DOHH2 (cell line): ENCODE results near the gene ACTA2.
A peak's percentile ranks its signal among the peaks of the same experiment; 100 is the strongest.

Source experiments
- EZH2phosphoT487 ChIP-seq: fragments of 200-600 bp; sonication (generic); IDR thresholded peaks from 2 replicates; pipeline ENCODE4 v1.6.1; 2017; ENCODE audit warnings: borderline replicate concordance, mild to moderate bottlenecking, antibody characterized with exemption, low read length, moderate library complexity, mixed read lengths
- TF ChIP-seq, protein P1 (sequence below): fragments of 200-600 bp; sonication (generic); IDR thresholded peaks from one replicate; pipeline ENCODE4 v1.5.1; 2014; ENCODE audit warnings: antibody characterized with exemption, mild to moderate bottlenecking, low read depth, low read length; ENCODE audit not compliant: poor library complexity, severe bottlenecking

- TF ChIP-seq, protein P1, sequence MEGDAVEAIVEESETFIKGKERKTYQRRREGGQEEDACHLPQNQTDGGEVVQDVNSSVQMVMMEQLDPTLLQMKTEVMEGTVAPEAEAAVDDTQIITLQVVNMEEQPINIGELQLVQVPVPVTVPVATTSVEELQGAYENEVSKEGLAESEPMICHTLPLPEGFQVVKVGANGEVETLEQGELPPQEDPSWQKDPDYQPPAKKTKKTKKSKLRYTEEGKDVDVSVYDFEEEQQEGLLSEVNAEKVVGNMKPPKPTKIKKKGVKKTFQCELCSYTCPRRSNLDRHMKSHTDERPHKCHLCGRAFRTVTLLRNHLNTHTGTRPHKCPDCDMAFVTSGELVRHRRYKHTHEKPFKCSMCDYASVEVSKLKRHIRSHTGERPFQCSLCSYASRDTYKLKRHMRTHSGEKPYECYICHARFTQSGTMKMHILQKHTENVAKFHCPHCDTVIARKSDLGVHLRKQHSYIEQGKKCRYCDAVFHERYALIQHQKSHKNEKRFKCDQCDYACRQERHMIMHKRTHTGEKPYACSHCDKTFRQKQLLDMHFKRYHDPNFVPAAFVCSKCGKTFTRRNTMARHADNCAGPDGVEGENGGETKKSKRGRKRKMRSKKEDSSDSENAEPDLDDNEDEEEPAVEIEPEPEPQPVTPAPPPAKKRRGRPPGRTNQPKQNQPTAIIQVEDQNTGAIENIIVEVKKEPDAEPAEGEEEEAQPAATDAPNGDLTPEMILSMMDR, result peak; percentile 88
- no peak for TF ChIP-seq EZH2phosphoT487
Measured at GRCh38 chr10:88932539-88933256, 19.9 kb downstream of the ACTA2 start.
